AML-193 (cell line): Measurements from ENCODE around the gene AP1S2.
"Not testable (repeated sequence)": the region's sequence is repeated elsewhere in the genome, so short reads cannot be mapped to it uniquely, and the experiment has no call there.

ENCODE experiments used
- DNase-seq, 2 experiments: peaks; one replicate each; lab custom pipeline; 2025; lab: John Stamatoyannopoulos, UW

The AP1S2 gene

DNA sequence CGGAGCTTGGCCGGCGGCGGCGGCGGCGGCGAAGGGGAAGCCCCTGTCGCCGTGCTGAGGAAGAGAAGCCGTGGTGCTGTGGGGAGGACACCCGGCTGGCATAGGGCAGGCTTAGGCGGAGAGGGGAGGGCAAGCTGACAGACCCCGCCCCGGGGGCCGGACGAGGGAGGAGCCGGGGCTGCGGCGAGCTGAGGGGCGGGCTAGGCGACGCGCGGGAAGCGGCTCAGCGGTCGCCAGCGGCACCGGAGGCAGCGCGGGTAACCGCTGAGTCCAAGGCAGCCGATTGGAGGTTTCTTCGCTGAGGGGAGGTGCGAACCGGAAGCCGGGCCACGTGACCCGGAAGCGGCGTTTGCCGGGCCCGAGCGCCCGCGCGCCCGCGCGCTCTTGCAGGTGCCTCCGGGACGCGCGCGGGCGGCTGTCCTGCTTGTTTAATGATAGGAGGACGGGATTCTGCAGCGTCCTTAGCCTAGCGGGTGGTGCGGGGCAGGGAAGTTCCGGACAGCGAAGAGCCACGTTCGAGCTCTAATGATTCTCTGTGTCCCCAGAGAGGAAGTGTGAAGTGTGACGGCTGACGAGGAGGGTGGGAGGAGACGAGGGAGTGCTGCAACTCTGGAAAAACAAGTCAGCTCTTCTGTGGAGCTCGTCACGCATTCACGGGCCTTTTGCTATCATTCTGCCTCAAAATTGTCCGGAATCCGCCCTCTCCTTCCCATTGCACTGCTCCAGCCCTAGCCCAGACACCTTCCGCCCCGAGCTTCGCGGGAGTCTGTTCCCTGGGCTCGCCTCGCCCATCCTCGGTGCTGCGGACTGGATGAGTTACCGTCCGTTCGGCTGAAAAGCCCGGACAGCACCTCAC lies at the start of gene AP1S2:
AP1S2 (minus strand) TSS at position 102 of the 856 bp plus-strand sequence. CDS start 2,289 bp downstream, outside the sequence.
- peak; percentile 84 to 89 for DNase-seq

DNA sequence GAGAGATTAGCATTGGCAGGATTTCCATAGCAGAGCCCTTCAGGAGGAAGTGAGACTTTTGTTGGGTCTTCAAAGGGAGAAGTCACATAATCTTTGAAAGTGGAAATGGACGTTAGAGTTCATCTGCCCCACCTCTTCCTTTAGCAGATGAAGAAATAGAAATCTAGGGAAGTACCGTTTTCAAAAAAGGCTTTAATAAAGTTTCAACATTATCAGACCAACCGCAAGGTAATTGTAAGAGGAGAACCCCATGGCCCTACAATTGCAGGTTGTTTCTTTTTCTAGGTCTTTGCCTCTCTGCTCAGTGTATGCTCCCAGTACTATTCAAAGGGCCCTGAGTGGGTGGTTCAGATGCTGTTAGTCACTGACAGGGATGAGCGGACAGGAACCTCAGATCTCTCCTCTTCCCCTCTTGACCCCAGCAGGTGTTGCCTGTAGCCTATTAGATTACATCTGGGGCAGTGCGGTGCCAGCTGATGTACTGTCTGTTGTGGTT lies 48.6 kb upstream of the AP1S2 start:
- peak; percentile 60 to 67 for DNase-seq

DNA sequence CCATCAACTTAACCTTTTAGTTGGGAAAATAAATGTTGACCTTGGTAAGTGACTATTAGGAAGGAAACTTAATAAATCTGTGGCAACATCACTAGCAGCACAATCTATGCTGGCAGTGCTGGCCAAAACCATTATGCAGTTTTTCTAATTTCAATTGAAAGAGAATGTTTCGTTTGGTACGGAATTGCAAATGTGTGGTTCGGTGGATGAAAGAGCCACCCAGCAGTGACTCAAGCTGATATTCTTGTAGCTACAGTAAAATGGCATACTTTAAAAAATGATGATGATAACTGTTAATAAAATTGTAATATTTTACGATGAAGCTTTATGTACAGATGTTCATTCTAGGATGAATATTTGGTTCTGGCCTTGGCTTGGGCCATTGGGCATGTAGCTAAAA lies 40.7 kb upstream of the AP1S2 start:
- no peak for DNase-seq

DNA sequence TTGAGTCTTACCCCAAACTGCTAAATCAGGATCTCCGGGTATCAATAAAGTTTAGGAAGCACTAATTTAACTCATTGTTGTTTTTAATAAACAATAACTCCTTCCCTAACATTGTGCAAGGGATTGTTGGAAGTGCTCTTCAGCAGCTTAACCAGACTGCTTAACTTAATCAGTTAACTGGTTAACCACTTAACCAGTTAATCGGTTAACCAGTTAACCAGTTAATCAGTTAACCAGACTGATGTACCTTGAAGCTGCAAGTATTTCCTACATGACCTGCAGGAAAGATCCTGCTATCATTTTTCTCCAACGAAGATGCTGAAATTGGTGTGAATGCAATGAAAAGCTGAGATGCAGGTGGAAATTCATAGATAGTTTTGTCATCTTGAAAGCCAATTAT lies 40.1 kb upstream of the AP1S2 start:
- no peak for DNase-seq

DNA sequence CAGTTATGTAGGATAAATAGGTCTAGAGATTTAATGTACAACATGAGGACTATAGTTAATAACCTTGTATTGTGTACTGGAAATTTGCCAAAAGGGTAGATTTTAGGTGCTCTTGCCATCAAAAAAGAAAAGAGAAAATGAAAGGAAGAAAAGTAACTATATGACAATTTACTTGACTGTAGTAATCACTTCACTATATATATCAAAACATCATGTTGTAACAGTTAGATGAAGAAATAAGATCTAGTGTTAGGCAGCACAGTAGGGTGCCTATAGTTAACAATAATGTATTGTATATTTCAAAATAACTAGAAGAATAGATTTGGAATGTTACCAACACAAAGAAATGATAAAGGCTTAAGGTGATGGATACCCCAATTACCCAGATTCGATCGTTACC lies 35.9 kb upstream of the AP1S2 start:
- no peak for DNase-seq

DNA sequence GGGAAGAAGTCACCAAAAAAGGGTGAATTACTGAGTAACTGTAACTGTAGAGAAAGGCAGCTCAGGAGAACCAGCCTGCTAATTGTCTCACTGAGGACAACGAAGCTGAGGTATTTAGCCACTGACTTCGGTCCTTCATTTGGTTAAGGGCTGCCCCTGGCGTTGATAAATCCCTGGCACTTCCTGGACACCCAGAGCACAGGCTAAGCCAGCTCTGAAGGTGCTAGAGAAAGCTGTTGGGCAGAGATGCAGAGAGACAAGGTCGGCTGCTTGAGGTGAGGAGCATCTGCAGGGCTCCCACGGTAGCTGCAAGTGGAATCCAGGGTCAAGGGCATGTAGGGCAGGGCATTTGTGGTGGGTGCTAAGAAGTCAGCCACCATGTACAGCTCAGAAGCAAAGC lies 33.4 kb upstream of the AP1S2 start:
- DNase-seq: no peak

DNA sequence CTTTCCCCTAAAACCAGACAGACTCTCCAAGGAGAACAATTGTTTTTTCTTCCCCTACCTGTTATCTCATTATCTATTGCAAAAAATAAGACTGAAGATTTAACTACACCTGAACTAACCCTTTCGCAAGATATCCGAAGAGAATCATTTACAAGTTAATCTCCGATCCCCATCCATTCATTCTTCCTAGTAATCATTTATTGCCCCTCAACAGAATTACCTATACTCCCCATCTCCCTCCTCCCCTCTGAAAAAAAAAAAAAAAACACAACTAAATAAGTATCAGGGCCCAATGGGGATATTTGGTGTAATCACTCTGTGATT lies 28.9 kb upstream of the AP1S2 start:
- DNase-seq: no peak

DNA sequence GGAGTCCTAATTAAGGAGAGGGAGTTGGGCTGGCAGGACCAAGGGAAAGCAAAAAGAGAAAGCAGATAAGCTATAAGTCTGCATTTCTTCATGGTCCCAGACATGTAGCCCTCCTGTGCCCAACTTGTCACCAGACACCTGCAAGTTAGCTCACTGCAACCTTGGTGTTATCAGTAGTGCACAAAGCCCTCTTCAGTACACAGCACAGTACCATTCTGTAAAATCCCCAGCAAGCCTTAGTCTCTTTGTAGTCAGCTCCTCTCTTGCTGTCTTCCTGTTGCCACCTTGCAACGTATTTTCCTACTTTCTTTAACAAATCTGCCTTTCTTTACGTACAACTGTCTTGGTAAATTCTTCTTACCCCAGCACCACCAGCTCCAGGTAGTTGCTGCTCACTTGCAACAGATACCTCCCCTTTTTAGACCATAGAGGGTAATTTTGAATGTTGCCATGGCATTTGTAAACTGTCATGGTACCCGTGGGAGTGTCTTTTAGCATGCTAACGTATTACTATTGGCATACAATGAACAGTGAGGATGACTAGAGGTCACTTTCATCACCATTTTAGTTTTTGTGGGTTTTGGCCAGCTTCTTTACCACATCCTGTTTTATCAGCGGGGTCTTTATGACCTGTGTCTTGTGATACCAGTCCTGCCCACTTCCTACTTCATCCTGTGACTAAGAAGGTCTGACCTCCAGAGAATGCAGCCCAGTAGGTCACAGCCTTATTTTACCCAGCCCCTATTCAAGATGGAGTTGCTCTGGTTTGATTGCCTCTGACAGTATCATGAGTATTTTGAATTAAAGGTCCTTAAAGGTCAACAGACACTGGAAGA lies 28.3 kb upstream of the AP1S2 start:
- DNase-seq: peak; percentile 38 to 43

DNA sequence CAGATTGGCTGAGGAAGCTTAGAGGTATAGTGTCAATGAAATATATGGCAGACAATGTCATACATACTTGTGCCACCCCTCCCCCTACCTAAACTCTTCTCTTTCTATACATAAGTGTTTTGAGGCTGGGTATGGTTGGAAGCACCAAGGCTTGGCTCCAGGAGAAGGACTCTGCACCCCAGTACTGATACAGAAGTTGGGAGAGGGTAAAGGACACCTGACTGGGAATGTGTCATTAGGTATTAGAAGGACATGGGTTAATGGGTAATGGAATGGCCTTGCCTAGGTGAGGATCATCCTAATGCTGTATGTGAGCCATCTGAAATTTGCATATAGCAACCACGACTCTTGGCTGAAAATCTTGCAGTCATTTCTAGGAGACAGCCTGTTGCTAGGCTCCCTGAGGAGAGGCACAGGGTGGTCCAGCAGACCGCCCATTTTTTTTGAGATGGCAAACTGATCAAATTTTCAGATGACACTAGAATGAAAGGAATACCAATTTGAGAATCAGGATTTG lies 26.8 kb upstream of the AP1S2 start:
- DNase-seq: no peak

DNA sequence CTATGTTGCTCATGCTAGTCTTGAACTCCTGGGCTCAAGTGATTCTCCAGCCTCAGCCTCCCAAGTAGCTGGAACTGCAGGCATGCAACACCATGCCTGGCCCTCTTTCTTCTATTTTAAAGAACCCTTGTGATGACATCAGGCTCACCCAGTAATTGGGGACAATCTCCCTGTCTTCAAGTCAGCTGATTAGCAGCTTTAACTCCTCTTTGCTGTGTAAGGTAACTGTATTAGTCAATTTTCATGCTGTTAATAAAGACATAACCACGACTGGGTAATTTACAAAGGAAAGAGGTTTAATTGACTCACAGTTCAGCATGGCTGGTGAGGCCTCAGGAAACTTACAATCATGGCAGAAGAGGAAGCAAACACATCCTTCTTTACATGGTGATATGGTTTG lies 23.3 kb upstream of the AP1S2 start:
- not testable (repeated sequence) for DNase-seq

DNA sequence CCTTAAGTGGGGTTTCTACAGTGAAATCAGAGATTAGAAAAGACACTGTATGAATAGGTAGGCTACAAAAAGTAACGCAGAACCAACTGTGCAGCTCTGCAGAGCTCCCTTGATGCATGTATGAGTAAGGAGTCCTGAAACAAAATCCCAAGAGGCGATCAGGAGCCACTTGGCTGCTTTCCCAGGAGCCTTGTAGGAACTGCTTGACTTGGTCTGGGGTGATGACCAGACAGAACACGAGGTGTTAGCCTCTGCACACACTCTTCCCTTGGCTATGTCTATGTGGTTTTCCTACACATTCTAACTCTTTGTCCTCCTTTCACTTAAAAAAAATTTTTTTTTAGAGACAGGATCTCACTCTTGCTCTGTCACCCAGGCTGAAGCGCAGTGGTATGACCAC lies 22.8 kb upstream of the AP1S2 start:
- no peak for DNase-seq

DNA sequence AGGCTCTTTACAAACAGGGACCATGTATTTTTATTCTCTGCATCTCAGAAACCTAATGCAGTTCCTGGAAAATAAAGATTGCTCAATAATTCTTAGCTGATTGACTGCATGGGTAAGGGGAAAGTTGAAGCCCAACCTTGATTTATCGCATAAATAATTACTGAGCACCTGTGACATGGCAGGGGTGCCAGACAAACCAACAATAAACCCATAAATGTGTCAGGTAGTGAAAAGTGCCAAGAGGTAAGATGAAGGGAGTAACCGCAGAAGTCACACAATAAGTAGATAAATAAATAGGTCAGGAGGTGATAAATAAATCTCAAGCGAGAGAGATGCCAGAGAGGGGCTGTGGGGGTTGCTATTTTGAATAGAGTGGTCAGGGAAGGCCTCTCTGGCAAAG lies 20.1 kb upstream of the AP1S2 start:
- DNase-seq: no peak

DNA sequence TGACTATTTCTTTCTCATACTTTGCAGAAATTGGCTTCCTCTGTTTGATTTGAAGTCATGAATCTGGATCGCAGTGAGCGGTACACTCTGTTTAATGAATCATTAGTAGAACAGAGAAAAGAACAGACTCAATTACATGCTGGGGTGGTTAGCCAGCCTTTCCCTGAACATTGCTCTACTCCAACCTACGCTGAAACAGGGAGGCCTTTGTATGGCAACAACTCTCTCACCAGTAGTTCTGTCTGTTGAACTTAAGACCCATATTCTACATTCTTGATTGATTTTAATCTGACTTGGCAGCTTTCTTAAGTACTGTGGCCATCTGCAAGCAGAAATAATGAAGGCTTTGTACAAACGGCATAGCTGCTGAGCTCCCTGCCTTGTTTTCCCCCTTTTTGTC lies 19.0 kb upstream of the AP1S2 start:
- no peak for DNase-seq

DNA sequence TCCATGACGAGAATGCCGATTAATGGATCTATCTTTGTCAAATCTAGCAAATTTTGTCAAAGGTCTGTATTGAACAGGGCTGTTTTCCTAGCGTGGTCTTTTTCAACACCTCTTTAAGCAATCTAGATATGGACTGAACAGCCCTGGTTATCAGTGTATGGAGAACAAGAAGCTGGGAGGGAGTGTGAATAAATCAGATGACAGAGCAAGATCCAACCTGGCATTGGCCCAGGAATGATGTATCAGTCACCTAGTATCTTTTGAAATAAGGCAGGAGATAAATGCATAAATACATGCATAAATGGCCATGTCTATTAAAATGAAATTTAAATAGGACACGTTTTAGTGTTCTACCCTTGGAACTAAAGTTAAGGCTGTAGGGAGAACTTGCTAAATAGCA lies 15.7 kb upstream of the AP1S2 start:
- no peak for DNase-seq

DNA sequence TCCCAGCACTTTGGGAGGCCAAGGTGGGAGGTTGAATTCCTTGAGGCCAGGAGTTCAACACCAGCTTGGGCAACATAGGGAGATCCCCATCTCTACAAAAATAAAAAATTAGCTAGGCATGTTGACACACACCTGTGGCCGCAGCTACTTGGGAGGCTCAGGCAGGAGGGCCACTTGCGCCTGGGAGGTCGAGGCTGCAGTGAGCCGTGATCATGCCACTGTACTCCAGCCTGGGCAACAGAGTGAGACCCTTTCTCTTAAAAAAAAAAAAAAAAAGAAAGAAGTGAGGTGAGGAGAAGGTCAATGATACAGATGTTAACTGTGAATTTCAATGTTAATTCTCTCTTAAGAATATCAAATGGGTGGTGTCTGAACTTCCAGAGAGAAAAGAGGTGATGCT lies 15.1 kb upstream of the AP1S2 start:
- no peak for DNase-seq

DNA sequence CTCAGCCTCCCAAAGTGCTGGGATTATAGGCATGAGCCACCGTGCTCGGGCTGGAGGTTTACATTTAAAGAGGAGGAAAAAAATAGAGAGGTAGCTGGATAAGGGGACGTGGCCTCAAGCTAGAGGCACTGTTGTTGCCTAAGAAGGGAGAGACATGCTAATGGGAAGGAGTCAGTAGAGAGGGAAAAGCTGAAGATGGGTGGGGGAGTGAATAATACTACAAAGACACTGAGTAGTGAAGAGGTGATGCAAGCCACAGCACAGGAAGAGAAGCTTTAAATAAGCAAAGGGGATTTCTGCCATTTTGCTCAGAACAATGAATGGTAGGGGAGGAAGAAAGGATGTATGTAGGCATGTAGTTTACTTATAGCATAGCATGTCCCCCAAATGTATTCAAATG lies 11.5 kb upstream of the AP1S2 start:
- DNase-seq: no peak

DNA sequence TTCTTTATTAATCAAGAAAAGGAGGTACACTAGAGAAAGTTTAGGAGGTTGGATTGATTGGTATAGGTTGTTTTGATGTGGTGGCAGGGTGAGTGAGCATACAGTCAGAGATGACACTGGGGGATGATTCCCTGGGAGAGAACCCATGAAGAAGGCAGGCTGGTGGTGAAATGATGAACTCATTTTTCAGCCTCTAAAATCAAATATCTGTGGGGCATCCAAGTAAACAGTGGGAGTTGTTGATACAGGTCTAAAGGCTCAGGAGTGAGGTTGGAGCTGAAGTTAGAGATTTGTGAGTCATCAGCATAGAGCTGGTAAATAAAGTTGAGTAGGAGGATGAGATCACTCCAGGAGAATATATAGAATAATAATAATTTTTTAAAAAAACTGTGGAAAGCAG lies 10.0 kb upstream of the AP1S2 start:
- no peak for DNase-seq

DNA sequence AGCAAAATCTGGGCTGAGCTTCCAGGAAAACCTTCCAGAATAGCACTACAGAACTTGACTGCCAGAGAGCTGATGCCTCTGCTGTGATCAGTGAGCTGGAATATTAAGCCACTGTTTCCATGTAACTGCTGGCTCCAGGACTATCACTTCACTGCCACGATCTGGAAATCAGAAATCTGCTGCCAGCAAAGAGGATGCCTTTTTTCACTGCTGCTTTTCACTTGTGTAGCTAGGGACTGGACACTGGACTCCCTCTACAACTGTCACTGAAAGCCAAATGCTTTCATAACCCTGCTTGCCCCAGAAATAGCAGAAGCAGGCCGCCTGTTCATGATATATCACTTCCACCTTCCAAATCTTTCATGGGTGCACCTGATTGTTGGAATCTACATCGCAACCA lies 9.4 kb upstream of the AP1S2 start:
- DNase-seq: no peak

DNA sequence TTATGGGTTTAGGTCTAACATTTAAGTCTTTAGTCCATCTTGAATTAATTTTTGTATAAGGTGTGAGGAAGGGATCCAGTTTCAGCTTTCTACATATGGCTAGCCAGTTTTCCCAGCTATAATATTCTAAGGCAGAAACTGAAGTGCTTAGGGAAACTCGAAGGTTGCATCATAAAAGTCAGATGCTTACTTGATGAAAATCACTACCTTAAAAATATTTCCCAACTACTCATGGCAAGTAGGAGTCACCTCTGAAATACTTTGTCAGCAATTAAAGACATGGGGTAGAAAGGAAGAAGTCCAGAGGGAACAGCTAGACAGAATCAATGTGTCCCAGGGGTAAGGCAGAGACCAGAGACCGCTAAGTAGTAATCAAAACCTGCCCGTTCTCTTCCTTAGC lies 6.3 kb upstream of the AP1S2 start:
- DNase-seq: no peak

DNA sequence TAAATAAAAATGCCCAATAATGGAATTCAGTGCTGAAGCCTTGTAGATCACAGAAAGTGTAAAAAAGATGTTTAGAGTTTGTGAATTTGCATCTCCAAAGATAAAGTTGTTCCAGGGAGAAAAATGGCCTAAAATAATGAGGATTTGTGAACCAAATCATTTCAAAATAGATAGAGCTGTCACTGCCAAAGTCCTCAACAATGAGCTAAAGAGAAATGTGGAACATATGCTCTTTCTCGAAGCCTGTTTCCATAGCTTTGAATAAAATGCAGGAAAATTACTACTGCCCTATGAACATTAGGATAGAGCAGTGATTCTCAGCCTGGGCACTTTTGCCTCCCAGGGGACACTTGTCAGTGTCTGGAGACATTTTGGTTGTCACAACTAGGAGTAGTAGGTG lies 3.4 kb upstream of the AP1S2 start:
- no peak for DNase-seq

DNA sequence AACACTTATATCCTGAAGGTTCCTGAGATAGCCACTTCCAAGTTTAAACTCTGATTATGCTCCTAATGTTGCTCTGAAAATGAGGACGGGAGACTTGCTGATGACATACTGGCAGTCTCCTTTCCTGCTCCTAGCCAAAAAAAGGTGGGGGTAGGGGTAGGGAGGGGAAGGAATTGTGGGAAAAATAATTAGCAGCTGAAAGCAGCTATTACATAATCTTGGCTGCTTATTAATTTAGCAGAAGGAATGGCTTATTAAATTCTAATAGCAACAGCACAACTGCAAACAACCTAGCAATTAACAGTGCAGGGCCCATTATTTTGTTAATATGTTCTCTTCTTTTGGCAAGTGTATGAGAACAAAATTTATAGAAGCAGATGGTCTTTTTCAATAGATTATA lies 2.0 kb upstream of the AP1S2 start:
- DNase-seq: no peak

DNA sequence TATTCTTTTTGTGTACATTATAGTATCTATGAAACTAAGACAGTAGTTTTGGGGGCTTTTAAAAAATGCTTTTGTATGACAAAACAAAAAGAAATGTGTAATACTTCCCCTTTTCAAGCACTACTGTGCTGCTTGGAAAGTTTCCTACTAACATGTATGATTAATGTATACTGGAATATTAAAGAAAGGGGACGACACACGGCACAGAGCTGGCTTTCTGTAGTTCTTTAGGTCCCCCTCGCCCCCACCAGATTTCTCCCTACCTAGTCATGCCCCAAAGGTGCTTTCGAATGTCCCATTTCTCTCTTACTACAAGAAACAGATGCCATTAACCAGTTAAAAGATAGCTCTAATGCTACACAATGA lies 1.6 kb upstream of the AP1S2 start:
- DNase-seq: peak; percentile 16 to 31

DNA sequence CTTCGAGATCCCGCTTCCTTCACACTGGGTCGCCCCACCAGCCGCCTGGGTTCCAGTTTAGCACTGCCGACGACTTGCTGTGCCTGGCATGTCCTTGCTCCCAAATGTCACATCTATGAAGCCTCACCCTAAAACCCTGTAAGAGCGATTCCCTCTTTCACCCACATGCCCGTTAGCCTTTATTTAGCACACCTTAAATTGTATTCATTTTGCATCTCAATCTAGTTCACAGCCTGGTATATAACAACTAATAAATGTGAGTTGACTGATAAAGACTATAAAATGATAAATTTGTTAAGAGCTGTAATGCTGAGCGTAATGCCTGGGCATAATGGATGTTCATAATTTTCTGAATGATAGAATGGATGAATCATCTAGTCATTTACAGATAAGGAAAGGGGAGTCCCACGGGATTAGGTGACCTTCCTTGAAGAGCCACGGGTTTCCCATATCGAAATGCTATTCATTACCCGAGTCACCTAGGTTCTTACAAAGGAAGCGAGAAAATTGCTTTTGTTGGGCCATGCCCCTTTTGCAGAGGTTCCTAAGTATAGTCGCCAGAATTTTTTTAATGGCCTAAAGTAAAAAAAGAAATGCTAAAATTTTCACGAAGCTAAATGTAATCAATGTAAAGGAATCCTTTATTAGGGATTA lies 1.1 kb upstream of the AP1S2 start:
- DNase-seq: no peak
